Heart right ventricle (tissue), 16 donors: ENCODE data around the gene RAB28. TPM values are rescaled to one million over a fixed set of nuclear protein-coding genes. Genes with fewer than 3 reads are reported as not detected.

ENCODE experiments used
- ATAC-seq, 8 donors: fragments of 200-7000 bp; cut with Tn5 transposase; one replicate each; pipeline ENCODE4 v1.9.1; 2020; ENCODE audit warnings: mild to moderate bottlenecking in 8 of 8, moderate library complexity in 8 of 8, moderate number of reproducible peaks in 1 of 8
- DNase-seq, 2 donors: peaks; one replicate each; pipeline ENCODE4 v3.0.0-alpha.2; 2020
- H3K27ac ChIP-seq, 10 donors: fragments of 200-600 bp; sonication (generic) in 2 of 10; one replicate each; pipeline versions ENCODE4 v1.5.0 to v1.8.0; 2020 to 2022; ENCODE audit warnings: mild to moderate bottlenecking in 3 of 10
- H3K27me3 ChIP-seq, 7 donors: fragments of 200-600 bp; one replicate each; pipeline ENCODE4 v1.8.0; 2021 to 2022; ENCODE audit warnings: mild to moderate bottlenecking in 2 of 7
- H3K36me3 ChIP-seq, 9 donors: fragments of 200-600 bp; sonication (generic) in 1 of 9; one replicate each; pipeline versions ENCODE4 v1.5.0 to v1.8.0; 2020 to 2022; ENCODE audit warnings: mild to moderate bottlenecking in 2 of 9
- H3K4me1 ChIP-seq, 9 donors: fragments of 200-600 bp; sonication (generic) in 1 of 9; one replicate each; pipeline versions ENCODE4 v1.5.0 to v1.8.0; 2020 to 2022; ENCODE audit warnings: mild to moderate bottlenecking in 4 of 9
- H3K4me3 ChIP-seq, 10 donors: fragments of 200-600 bp; sonication (generic) in 2 of 10; one replicate each; pipeline versions ENCODE4 v1.5.0 to v1.8.0; 2020 to 2022; ENCODE audit warnings: mild to moderate bottlenecking in 7 of 10, moderate library complexity in 2 of 10
- H3K9me3 ChIP-seq, 11 donors: fragments of 200-600 bp in 10 of 11; sonication (generic) in 2 of 11; one replicate each; pipeline versions ENCODE4 v1.5.0 to v1.8.0; 2013 to 2022; ENCODE audit warnings: mild to moderate bottlenecking in 2 of 11, control low read depth in 1 of 11, moderate library complexity in 1 of 11
- WGBS, 2 donors: extraction: QIAGEN DNeasy Blood & Tissue Kit; methylation state at CpG; one replicate each; pipeline ENCODE4 v1.1.7; 2013; ENCODE audit warnings: inconsistent platforms in 1 of 2; 5-methylcytosine and 5-hydroxymethylcytosine counted together
- intact Hi-C, 10 donors: fragments of 100-400 bp; cut with DNase I; formaldehyde crosslinking; loops; one replicate each; pipeline versions ENCODE4 v1.11.1 to v1.14.2; 2022
- long read RNA-seq, 3 donors: library from polyadenylated mRNA; unstranded; transcript quantifications; one replicate each; pipeline ENCODE4 v2.0.0, GENCODE V29; 2020 to 2021
- polyA plus RNA-seq, 2 donors: library from polyadenylated mRNA; stranded (reverse); fragments of 200-250 nt; gene quantifications; one replicate each; pipeline ENCODE4 v1.2.3, GENCODE V29; 2013
- total RNA-seq, 10 donors: library from RNA; stranded (reverse); fragmentation: NEBNext Ultra II Directional in 3 of 10; extraction: Animal tissue kit (Norgen Biotek cat#: 25700) in 3 of 10; gene quantifications; one replicate each; pipeline versions ENCODE4 v1.2.1 to v1.2.4, GENCODE V29; 2021 to 2023
- TF ChIP-seq, protein P1 (sequence below), 9 donors: fragments of 200-600 bp; sonication (generic) in 2 of 9; IDR thresholded peaks; one replicate each; pipeline versions ENCODE4 v1.5.0 to v1.8.0; 2021 to 2022; ENCODE audit warnings: antibody characterized with exemption in 9 of 9, mild to moderate bottlenecking in 5 of 9, moderate library complexity in 1 of 9
- donor health status: Arrhythmogenic right ventricular cardiomyopathy.
- donor health status: ischemic (EF 13 %, LVEDD 7.1; RV severe dilation, severe dysfunction).
- donor health status: healthy with polysubstance abuse.
- donor health status: DM: no; HTN: yes; CAD: no.
- donor health status: DM: no; HTN: no; CAD: no.
- donor health status: ischemic (EF 25% LVEDD 6.9; RV normal size, moderate dysfunction).
- donor health status: ischemic (EF 25% LVEDD 5.7; RV mildly dilated, moderate dysfunction).
- donor health status: healthy.
- donor health status: DM: yes; HTN: yes; CAD: no.
- donor health status: Ischemic cardiomyopathy.
- donor health status: ischemic (EF 35%, LVEDD 5.7; RV mildly dilated, moderate dysfunction).
- donor health status: nonischemic (EF 11% LVEDD 7.7; RV severe dilation, severe dysfunction).
- donor health status: DM: yes; HTN: yes; CAD: no.
- donor health status: PGD.
- donor health status: ischemic (EF 29% LVEDD 5.4; RV normal size, mild dysfunction).
- donor health status: nonischemic (EF 23%, LVEDD 6.1; RV moderate dilation, normal function).

Gene RAB28
- total RNA-seq (10 to 100 TPM; 13.5 to 27.5 (median 21.6) TPM), polyA plus RNA-seq (10 to 100 TPM; 12.7 to 18.9 TPM)
- long read RNA-seq, donor 1, transcript RAB28-202 (7 exons, 1,715 nt), result major isoform, 21 of 46 reads
- long read RNA-seq, donor 1, transcript RAB28-201 (8 exons, 1,810 nt), result minor isoform, 14 of 46 reads
- long read RNA-seq, donor 1, partial matches to known transcripts, result 5 of 46 reads
- long read RNA-seq, donor 1, other reads (novel, unspliced or antisense), result 5 of 46 reads
- long read RNA-seq, donor 2, transcript RAB28-202 (7 exons, 1,715 nt), result major isoform, 11 of 34 reads
- long read RNA-seq, donor 2, partial matches to known transcripts, result 5 of 34 reads
- long read RNA-seq, donor 2, other reads (novel, unspliced or antisense), result 12 of 34 reads
- long read RNA-seq, donor 3, transcript RAB28-202 (7 exons, 1,715 nt), result major isoform, 31 of 67 reads
- long read RNA-seq, donor 3, transcript RAB28-201 (8 exons, 1,810 nt), result minor isoform, 15 of 67 reads
- long read RNA-seq, donor 3, partial matches to known transcripts, result 14 of 67 reads
- long read RNA-seq, donor 3, other reads (novel, unspliced or antisense), result 7 of 67 reads

DNA sequence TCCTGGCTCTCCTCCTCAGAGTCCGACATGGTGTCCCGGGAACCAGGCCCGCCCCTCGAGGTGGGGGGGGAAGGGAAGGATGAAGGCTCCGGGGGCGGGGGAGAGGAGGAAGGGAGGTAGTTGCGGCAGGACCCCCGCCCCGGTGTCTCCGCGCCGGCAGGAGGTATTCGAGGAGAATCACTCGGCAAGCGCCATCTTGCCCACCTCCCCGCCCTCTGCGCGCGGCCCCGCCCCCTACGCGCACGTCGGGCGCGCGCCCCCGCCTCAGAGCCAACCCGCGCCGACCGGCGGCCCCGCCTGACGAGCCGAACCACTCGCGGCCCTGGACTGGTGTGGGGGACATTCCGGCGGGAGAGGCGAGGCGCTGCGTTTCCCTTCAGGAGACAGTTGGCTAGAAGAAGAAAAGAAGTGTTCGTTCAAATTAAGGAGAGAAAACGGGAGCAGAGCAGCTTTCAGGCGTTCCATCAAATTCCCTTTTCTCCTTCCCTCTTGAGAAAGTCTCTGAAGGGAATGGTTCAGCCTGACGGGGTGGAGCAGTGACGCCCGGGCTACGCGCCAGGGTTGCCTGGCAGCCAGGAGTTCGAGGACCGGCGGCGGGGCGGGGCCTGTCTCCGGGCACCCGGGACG is at the start of gene RAB28:
RAB28 (minus strand) TSS at position 219 of the 627 bp plus-strand sequence.
- H3K36me3 ChIP-seq, result peaks cover 0 to 4% (median 0%) of the 10 kb centered on the region in 9 donors
- peak within 1 kb of the TSS; percentile 77 to 98 (median 92) for H3K27ac ChIP-seq
- intact Hi-C loops, result loop anchor here in 4 of 10 donors (5.0 to 10.0 kb wide), 4 partner anchors 69 to 223 kb away; partner anchors contain the start of gene BOD1L1 (in 2 of the 4)
- ATAC-seq, result peak; percentile 99 to 100 (median 99)
- peak within 1 kb of the TSS; percentile 71 to 85 (median 82) for H3K4me3 ChIP-seq
- H3K4me1 ChIP-seq, result peaks cover 0 to 44% (median 27%) of the 10 kb centered on the region in 9 donors
- peaks cover 0 to 27% (median 6%) of the 10 kb centered on the region in 7 donors for H3K27me3 ChIP-seq
- H3K9me3 ChIP-seq, result peaks cover 0 to 9% (median 0%) of the 10 kb centered on the region in 11 donors
- WGBS, 2 donors, result 0% methylated on average over 54 to 58 of the region's 59 CpGs
- TF ChIP-seq, protein P1, sequence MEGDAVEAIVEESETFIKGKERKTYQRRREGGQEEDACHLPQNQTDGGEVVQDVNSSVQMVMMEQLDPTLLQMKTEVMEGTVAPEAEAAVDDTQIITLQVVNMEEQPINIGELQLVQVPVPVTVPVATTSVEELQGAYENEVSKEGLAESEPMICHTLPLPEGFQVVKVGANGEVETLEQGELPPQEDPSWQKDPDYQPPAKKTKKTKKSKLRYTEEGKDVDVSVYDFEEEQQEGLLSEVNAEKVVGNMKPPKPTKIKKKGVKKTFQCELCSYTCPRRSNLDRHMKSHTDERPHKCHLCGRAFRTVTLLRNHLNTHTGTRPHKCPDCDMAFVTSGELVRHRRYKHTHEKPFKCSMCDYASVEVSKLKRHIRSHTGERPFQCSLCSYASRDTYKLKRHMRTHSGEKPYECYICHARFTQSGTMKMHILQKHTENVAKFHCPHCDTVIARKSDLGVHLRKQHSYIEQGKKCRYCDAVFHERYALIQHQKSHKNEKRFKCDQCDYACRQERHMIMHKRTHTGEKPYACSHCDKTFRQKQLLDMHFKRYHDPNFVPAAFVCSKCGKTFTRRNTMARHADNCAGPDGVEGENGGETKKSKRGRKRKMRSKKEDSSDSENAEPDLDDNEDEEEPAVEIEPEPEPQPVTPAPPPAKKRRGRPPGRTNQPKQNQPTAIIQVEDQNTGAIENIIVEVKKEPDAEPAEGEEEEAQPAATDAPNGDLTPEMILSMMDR (IDR thresholded peaks at IDR 0.05), result no peak
- DNase-seq, result peak; percentile 95 to 96

DNA sequence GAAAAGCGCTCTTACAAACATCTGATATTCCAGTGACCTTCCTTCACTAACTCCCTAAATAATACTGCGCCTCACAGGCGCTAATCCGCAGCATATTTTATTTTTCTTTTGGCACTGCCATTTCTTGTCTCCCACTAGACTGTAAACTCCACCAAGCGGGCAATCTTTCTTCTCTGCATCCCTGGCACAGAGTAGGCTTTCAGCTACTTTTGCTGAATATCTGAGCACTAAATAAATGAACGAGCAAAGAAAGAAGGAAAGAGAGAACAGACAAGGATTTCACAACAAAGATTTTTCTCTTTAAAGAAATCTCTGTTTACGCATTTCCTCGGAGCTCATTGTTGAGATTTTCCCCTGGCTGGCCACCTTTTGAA is 47.5 kb upstream of the RAB28 start:
- intact Hi-C loops, result no loop called here

DNA sequence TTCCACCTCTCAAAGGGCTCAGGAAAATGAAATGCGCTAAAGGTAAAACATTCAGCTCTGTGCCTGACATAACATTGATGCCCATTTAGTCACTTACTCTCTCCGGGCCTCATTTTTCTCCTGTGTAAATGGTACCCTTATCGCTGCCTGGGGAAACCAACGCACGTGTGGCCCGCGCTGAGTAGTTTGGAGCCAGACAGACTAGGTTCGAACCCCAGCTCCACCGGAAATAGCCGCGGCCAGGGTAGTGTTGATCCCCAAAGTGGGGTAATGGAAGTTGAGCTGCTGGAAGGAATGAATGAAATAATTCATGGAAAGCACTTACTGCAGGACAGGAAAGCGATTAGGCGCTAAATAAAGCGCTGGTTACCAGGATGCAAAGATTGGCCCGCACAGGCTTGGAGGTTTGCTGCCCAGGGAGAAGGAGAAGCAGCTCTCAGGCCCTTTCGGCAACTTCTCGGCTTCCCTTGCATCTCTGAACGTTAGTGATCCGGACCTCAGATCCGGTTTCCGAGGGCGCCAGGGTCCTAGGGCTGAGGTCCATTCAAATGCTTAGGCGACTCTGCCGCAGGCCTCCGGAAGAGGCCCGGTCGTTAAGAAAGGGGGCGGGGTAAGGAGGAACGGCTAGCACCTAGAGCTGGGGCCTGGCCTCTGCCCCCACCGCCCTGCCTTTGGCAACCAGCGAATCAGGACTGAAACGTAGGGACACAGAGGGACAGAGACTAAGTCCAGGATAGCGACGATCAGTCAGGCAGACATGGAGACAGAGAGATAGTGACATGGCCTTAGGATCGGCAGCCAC is 46.9 kb upstream of the RAB28 start:
- Histone ChIP-seq H3K4me3 (no peak overlapping the region), H3K27me3 (peaks cover 42 to 100% (median 99%) of the 10 kb centered on the region in 7 donors), H3K4me1 (peaks cover 0 to 40% (median 14%) of the 10 kb centered on the region in 9 donors), H3K9me3 (no peaks in the 10 kb centered on the region), H3K27ac (no peak overlapping the region), H3K36me3 (no peaks in the 10 kb centered on the region)
- TF ChIP-seq, protein P1 (IDR thresholded peaks at IDR 0.05), result no peak
- DNase-seq, result no peak
- intact Hi-C loops, result no loop called here
- 3 to 4% methylated on average over 35 of the region's 35 CpGs for WGBS, 2 donors
- no peak for ATAC-seq

More for the DNA sequence above, 47.5 kb upstream of the RAB28 start:
- 15 to 27% methylated on average over 8 of the region's 8 CpGs for WGBS, 2 donors
- ATAC-seq, result no peak
- Histone ChIP-seq H3K27ac (no peak overlapping the region), H3K36me3 (no peaks in the 10 kb centered on the region), H3K4me1 (peaks cover 0 to 40% (median 14%) of the 10 kb centered on the region in 9 donors), H3K9me3 (no peaks in the 10 kb centered on the region), H3K4me3 (no peak overlapping the region), H3K27me3 (peaks cover 42 to 100% (median 99%) of the 10 kb centered on the region in 7 donors)
- no peak for DNase-seq
- TF ChIP-seq, protein P1 (IDR thresholded peaks at IDR 0.05), result no peak
